ENCODE data around the gene ADGRL3.

Gene ADGRL3

DNA sequence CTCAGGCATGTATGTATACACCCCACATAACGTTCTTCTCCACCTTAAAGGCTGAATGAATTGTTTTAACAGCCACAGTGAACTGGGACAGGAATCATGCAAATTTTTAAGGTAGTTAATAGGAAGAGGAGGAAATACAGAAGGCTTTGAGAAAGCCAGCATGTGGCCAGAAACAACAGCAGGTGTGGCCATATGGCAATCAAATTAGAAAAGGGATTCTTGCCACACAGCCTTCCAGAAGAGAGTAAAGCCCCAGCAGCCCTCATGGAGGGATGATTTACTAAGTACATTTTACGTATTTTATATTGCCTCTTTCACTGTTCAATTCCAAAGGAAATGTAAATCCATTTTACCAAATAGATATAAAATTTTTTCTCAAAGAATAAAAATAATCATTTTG lies 792.2 kb downstream of the ADGRL3 start:
- Mint-ChIP-seq H3K9me3 (peaks cover 8% of the 10 kb centered on the region), H3K27me3 (no peaks in the 10 kb centered on the region), H3K27ac (no peak overlapping the region), H3K4me3 (no peak overlapping the region), H3K4me1 (ENCODE audit: low read depth) (no peaks in the 10 kb centered on the region), H3K36me3 (ENCODE audit: low read depth) (no peaks in the 10 kb centered on the region)

DNA sequence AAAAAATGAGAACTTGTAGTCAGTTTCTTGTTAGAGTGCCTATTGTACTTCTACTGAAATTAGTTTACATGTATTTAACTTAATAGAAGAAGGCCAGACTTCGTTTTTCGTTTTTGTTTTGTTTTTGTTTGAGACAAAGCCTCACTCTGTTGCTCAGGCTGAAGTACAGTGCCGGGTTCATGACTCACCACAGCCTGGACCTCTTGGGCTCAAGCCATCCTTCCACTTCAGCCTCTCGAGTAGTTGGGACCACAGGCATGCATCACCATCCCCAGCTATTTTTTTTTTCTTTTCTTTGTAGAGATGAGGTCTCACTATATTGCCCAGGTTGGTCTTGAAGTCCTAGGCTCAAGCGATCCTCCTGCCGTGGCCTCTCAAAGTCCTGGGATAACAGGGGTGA lies 793.9 kb downstream of the ADGRL3 start:
- no peaks in the 10 kb centered on the region for H3K4me1 Mint-ChIP-seq (ENCODE audit: low read depth)
- H3K9me3 Mint-ChIP-seq, result peaks cover 8% of the 10 kb centered on the region
- no peaks in the 10 kb centered on the region for H3K27me3 Mint-ChIP-seq

GRCh38 chr4:61995717-61996340 lies 795.7 kb downstream of the ADGRL3 start:
- H3K9me3 Mint-ChIP-seq, result peaks cover 8% of the 10 kb centered on the region
- no peak overlapping the region for H3K27ac Mint-ChIP-seq
- H3K27me3 Mint-ChIP-seq, result no peaks in the 10 kb centered on the region
- H3K4me1 Mint-ChIP-seq (ENCODE audit: low read depth), result no peaks in the 10 kb centered on the region
- no peak overlapping the region for H3K4me3 Mint-ChIP-seq
- no peaks in the 10 kb centered on the region for H3K36me3 Mint-ChIP-seq (ENCODE audit: low read depth)

More for the DNA sequence above, 793.9 kb downstream of the ADGRL3 start:
- H3K4me3 Mint-ChIP-seq, result no peak overlapping the region
- H3K27ac Mint-ChIP-seq, result no peak overlapping the region
- H3K36me3 Mint-ChIP-seq (ENCODE audit: low read depth), result no peaks in the 10 kb centered on the region

DNA sequence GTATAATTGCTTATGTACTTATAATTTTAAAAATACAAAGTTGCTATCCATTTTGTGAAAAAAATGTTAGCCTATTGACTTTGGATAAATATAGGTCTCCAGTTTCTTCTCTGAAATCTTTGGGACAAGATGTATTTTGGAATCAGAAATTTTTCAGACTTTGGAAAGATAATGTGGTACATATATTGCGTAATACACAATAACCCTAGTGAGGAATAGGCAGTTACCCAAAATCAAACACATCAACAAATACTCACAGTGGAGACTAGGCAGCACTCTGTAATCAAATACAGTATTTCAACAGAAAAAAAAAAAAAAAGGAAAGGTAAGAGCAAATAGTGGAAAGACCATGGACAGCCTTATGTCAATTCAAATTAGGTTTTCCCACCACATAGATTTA lies 796.8 kb downstream of the ADGRL3 start:
- no peak overlapping the region for H3K27ac Mint-ChIP-seq
- no peaks in the 10 kb centered on the region for H3K4me1 Mint-ChIP-seq (ENCODE audit: low read depth)
- H3K36me3 Mint-ChIP-seq (ENCODE audit: low read depth), result no peaks in the 10 kb centered on the region
- peaks cover 8% of the 10 kb centered on the region for H3K9me3 Mint-ChIP-seq
- H3K4me3 Mint-ChIP-seq, result no peak overlapping the region
- no peaks in the 10 kb centered on the region for H3K27me3 Mint-ChIP-seq

DNA sequence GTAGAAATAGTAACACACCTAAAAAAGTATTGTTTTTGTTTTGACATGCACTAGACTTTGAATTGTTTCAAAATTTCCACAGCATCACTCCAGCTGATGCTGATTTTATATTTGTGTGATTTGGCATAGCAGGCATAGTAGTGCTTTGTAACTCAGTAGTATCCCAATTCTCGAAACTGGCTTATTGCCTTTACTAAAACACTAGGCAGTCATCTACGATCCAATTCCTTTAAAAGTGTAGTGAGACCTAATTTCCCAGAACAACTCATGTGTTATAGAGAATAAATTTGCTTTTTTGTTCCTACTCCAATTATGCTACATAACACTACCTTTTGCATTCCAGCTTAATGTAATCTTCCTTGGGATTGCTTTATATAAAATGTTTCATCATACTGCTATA lies 797.7 kb downstream of the ADGRL3 start:
- Mint-ChIP-seq H3K4me3 (no peak overlapping the region), H3K9me3 (peaks cover 8% of the 10 kb centered on the region), H3K27ac (no peak overlapping the region), H3K4me1 (ENCODE audit: low read depth) (no peaks in the 10 kb centered on the region), H3K27me3 (no peaks in the 10 kb centered on the region), H3K36me3 (ENCODE audit: low read depth) (no peaks in the 10 kb centered on the region)

DNA sequence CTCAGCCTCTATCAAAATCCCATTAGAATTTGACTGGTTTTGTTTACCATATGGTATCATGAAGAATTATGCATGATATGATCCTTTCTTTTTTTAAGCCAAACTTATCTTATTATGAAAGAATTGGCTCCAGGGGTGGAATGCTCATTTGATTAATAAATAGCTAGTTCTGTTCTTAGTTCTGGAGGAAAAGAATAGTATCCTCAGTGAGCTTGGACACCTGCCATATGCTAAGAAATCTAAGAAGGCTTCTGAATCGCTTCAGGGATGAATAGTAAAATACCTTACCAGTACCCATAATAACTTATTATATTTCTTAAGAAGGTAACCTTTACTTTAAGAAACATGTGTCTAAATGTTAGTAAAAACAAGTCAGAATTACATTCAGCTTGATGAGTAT lies 803.6 kb downstream of the ADGRL3 start:
- H3K36me3 Mint-ChIP-seq (ENCODE audit: low read depth), result no peaks in the 10 kb centered on the region
- no peaks in the 10 kb centered on the region for H3K4me1 Mint-ChIP-seq (ENCODE audit: low read depth)
- no peak overlapping the region for H3K27ac Mint-ChIP-seq
- no peaks in the 10 kb centered on the region for H3K27me3 Mint-ChIP-seq
- H3K4me3 Mint-ChIP-seq, result no peak overlapping the region
- peaks cover 9% of the 10 kb centered on the region for H3K9me3 Mint-ChIP-seq

- Mint-ChIP-seq H3K27ac (no peak overlapping the region), H3K36me3 (ENCODE audit: low read depth) (no peaks in the 10 kb centered on the region), H3K4me3 (no peak overlapping the region), H3K9me3 (peaks cover 9% of the 10 kb centered on the region), H3K4me1 (ENCODE audit: low read depth) (no peaks in the 10 kb centered on the region), H3K27me3 (no peaks in the 10 kb centered on the region)
Measured at GRCh38 chr4:62004881-62005280, 804.8 kb downstream of the ADGRL3 start.

- Mint-ChIP-seq H3K4me3 (no peak overlapping the region), H3K4me1 (ENCODE audit: low read depth) (no peaks in the 10 kb centered on the region), H3K36me3 (ENCODE audit: low read depth) (no peaks in the 10 kb centered on the region), H3K27ac (no peak overlapping the region), H3K9me3 (peaks cover 9% of the 10 kb centered on the region), H3K27me3 (no peaks in the 10 kb centered on the region)
Measured at GRCh38 chr4:62006108-62006507, 806.0 kb downstream of the ADGRL3 start.

- H3K27me3 Mint-ChIP-seq, result no peaks in the 10 kb centered on the region
- H3K36me3 Mint-ChIP-seq (ENCODE audit: low read depth), result no peaks in the 10 kb centered on the region
- no peak overlapping the region for H3K27ac Mint-ChIP-seq
- H3K4me1 Mint-ChIP-seq (ENCODE audit: low read depth), result no peaks in the 10 kb centered on the region
- no peak overlapping the region for H3K4me3 Mint-ChIP-seq
- H3K9me3 Mint-ChIP-seq, result peaks cover 20% of the 10 kb centered on the region
Measured at GRCh38 chr4:62015043-62015739, 815.1 kb downstream of the ADGRL3 start.

DNA sequence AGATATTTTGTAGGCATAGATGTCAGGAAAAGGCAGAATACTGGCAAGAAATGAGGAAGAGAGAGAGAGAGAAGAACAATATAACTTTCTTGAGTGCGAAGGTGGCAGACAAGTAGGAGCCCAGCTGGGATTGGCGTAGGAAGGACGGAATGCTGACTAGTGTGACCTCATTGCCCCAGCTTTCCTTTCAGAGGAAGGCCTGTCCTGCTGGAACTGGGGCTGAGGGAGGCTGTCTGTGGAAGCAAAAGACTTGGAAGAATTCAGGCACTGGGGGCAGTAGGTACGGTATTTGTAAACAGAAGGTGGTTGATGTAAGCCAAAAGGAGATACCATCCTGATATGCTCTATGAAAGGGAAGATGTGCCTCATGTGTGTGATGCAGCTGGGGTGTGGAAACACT lies 818.4 kb downstream of the ADGRL3 start:
- H3K4me1 Mint-ChIP-seq (ENCODE audit: low read depth), result no peaks in the 10 kb centered on the region
- no peak overlapping the region for H3K4me3 Mint-ChIP-seq
- no peaks in the 10 kb centered on the region for H3K27me3 Mint-ChIP-seq

DNA sequence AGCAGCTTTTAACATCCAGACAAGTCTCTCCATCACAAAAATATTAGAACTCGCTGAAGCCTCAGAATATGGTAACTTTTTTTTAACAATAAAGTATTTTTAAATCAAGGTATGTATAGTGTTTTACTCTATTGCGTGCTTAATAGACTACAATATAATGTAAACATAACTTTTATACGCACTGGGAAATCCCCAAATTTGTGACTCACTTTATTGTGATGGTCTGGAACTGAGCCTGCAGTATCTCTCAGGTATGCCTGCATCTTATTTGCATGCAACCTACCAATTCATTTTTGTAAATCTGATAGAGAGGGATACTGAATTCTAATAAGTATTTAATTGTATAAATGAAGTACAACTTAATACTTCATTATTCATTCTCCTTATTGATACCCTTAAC lies 823.5 kb downstream of the ADGRL3 start:
- Mint-ChIP-seq H3K27ac (no peak overlapping the region), H3K4me1 (ENCODE audit: low read depth) (no peaks in the 10 kb centered on the region), H3K36me3 (ENCODE audit: low read depth) (no peaks in the 10 kb centered on the region), H3K4me3 (no peak overlapping the region), H3K9me3 (peaks cover 2% of the 10 kb centered on the region), H3K27me3 (no peaks in the 10 kb centered on the region)

More for the DNA sequence above, 818.4 kb downstream of the ADGRL3 start:
- H3K36me3 Mint-ChIP-seq (ENCODE audit: low read depth), result no peaks in the 10 kb centered on the region
- H3K9me3 Mint-ChIP-seq, result peaks cover 15% of the 10 kb centered on the region
- no peak overlapping the region for H3K27ac Mint-ChIP-seq

GRCh38 chr4:62028745-62029144 lies 828.6 kb downstream of the ADGRL3 start:
- Mint-ChIP-seq H3K27me3 (no peaks in the 10 kb centered on the region), H3K27ac (no peak overlapping the region), H3K36me3 (ENCODE audit: low read depth) (no peaks in the 10 kb centered on the region), H3K4me1 (ENCODE audit: low read depth) (no peaks in the 10 kb centered on the region), H3K4me3 (no peak overlapping the region), H3K9me3 (no peaks in the 10 kb centered on the region)

DNA sequence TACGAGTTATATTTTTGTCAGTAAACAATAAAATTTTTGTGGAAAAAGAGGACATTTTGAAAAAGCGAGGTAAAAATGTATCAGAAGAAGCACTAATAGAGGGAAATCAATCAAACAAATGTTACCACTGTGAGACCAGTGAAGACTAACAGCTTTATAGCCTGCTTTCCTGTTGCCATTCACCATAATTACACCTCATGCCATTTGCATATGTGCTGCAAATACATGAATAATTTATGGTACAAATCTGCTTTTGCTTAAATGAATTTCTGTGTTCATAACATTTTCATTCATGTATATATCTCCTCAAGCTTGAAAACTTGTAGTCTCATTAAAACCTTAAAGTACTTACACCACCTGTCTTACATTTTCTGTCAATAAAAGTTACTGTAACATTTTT lies 830.8 kb downstream of the ADGRL3 start:
- no peaks in the 10 kb centered on the region for H3K27me3 Mint-ChIP-seq
- no peaks in the 10 kb centered on the region for H3K9me3 Mint-ChIP-seq
- H3K27ac Mint-ChIP-seq, result no peak overlapping the region
- no peaks in the 10 kb centered on the region for H3K4me1 Mint-ChIP-seq (ENCODE audit: low read depth)
- no peak overlapping the region for H3K4me3 Mint-ChIP-seq
- H3K36me3 Mint-ChIP-seq (ENCODE audit: low read depth), result no peaks in the 10 kb centered on the region

DNA sequence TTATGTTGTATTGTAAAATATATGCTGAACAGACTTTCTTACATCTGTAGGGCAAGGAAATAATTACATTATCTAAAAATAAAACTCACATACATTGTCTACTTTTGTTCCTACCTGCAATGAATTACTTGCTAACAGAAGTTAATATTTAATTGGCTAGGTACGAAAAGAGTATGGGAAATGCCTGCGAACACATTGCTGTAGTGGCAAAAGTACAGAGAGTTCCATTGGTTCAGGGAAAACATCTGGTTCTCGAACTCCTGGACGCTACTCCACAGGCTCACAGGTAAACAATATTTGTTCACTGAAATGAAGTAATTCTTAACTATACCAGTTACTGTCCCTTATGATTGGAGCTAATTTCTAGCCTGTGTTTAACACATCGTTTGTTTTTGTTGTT lies 837.4 kb downstream of the ADGRL3 start:
- H3K36me3 Mint-ChIP-seq (ENCODE audit: low read depth), result no peaks in the 10 kb centered on the region
- H3K27me3 Mint-ChIP-seq, result no peaks in the 10 kb centered on the region
- no peaks in the 10 kb centered on the region for H3K4me1 Mint-ChIP-seq (ENCODE audit: low read depth)
- H3K9me3 Mint-ChIP-seq, result peaks cover 8% of the 10 kb centered on the region
- H3K4me3 Mint-ChIP-seq, result no peak overlapping the region
- no peak overlapping the region for H3K27ac Mint-ChIP-seq

GRCh38 chr4:62051332-62051731 lies 851.2 kb downstream of the ADGRL3 start:
- Mint-ChIP-seq H3K9me3 (peaks cover 2% of the 10 kb centered on the region), H3K27ac (no peak overlapping the region), H3K4me3 (no peak overlapping the region), H3K36me3 (ENCODE audit: low read depth) (no peaks in the 10 kb centered on the region), H3K4me1 (ENCODE audit: low read depth) (no peaks in the 10 kb centered on the region), H3K27me3 (no peaks in the 10 kb centered on the region)

DNA sequence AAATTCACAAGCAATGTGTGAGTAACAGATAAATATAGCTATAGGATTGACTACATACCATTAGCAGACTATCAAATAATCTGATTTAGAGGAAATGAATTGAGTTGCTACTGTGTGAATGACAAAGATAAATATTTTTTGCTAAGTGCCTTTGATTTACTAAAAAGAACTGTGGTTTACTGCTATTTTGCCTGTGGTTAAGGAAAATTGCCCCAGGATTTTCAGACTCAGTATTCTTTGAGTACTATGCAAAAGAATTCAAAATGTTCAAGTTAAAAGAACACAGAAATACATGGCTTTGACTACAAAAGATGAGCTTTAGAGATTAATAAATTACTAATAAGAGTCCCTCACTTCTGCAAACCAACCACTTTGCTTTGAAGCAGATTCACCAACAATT lies 853.8 kb downstream of the ADGRL3 start:
- H3K27me3 Mint-ChIP-seq, result no peaks in the 10 kb centered on the region
- no peaks in the 10 kb centered on the region for H3K36me3 Mint-ChIP-seq (ENCODE audit: low read depth)
- H3K9me3 Mint-ChIP-seq, result peaks cover 10% of the 10 kb centered on the region
- no peak overlapping the region for H3K4me3 Mint-ChIP-seq
- H3K27ac Mint-ChIP-seq, result no peak overlapping the region
- H3K4me1 Mint-ChIP-seq (ENCODE audit: low read depth), result no peaks in the 10 kb centered on the region

All from stimulated activated naive CD8-positive, alpha-beta T cell treated with anti-CD3 and anti-CD28 coated beads, Interleukin-15, Interleukin-2, amounts not matched to agents 100 ng/mL and 50 ng/mL, for 24 hours (primary cell).